HG02678 (cell line): ENCODE measurements around the gene FXYD6.

ENCODE experiments used
- ATAC-seq: cut with Tn5 transposase; IDR thresholded peaks from one replicate; pipeline ENCODE4 v1.9.1; 2021; ENCODE audit warnings: mild to moderate bottlenecking, moderate library complexity; ENCODE audit not compliant: unreplicated experiment

FXYD6 gene

GRCh38 chr11:117888139-117888566 is 11.7 kb upstream of the FXYD6 start:
- no peak for ATAC-seq

GRCh38 chr11:117887431-117888138 is 11.1 kb upstream of the FXYD6 start:
- ATAC-seq, result no peak

GRCh38 chr11:117885777-117886176 is 9.3 kb upstream of the FXYD6 start:
- ATAC-seq, result no peak

- no peak for ATAC-seq
These were observed 8.5 kb upstream of the FXYD6 start for GRCh38 chr11:117884994-117885393.

- ATAC-seq, result no peak
These were observed 6.6 kb upstream of the FXYD6 start for GRCh38 chr11:117883063-117883462.

- ATAC-seq, result no peak
These were observed 6.0 kb upstream of the FXYD6 start for GRCh38 chr11:117882311-117882905.

GRCh38 chr11:117881217-117881616 is 4.8 kb upstream of the FXYD6 start:
- no peak for ATAC-seq

- no peak for ATAC-seq
These were observed 3.3 kb upstream of the FXYD6 start for GRCh38 chr11:117879516-117880480.

- no peak for ATAC-seq
These were observed 2.5 kb upstream of the FXYD6 start for GRCh38 chr11:117878939-117879475.

- no peak for ATAC-seq
These were observed 2.0 kb upstream of the FXYD6 start for GRCh38 chr11:117878314-117878938.

GRCh38 chr11:117877120-117877784 is 794 bp upstream of the FXYD6 start:
- no peak for ATAC-seq

GRCh38 chr11:117876059-117876340 is 458 bp downstream of the FXYD6 start:
- ATAC-seq, result no peak

- no peak for ATAC-seq
These were observed 938 bp downstream of the FXYD6 start for GRCh38 chr11:117875382-117876058.

GRCh38 chr11:117874910-117875381 is 1.5 kb downstream of the FXYD6 start:
- ATAC-seq, result no peak

GRCh38 chr11:117874253-117874909 is 2.1 kb downstream of the FXYD6 start:
- ATAC-seq, result no peak

- ATAC-seq, result no peak
These were observed 2.7 kb downstream of the FXYD6 start for GRCh38 chr11:117873828-117874125.

- ATAC-seq, result no peak
These were observed 3.3 kb downstream of the FXYD6 start for GRCh38 chr11:117872975-117873827.

- ATAC-seq, result no peak
These were observed 4.0 kb downstream of the FXYD6 start for GRCh38 chr11:117872420-117872961.
